H1 (cell line): ENCODE measurements around the gene GNRHR. TPM values are rescaled to one million over a fixed set of nuclear protein-coding genes. Genes with fewer than 3 reads are reported as not detected.

ENCODE experiments used
- CTCF ChIA-PET: fragments of 300-600 bp; sonication (Branson Sonifier 250); formaldehyde crosslinking; loops from one replicate; lab custom pipeline; 2021; ENCODE audit not compliant: partially characterized antibody; lab: Charles Lee
- POLR2A ChIA-PET: fragments of 300-600 bp; sonication (Branson Sonifier 250); formaldehyde crosslinking; loops from one replicate; lab custom pipeline; 2021; ENCODE audit warnings: inconsistent platforms; ENCODE audit not compliant: partially characterized antibody; lab: Charles Lee
- DNase-seq, 2 experiments: peaks; one replicate each; pipeline versions ENCODE4 v3.0.0 to v3.0.0-alpha.2; 2010 to 2022; ENCODE audit warnings: low spot score in 2 of 2, low read depth in 1 of 2, mixed read lengths in 1 of 2
- FAIRE-seq: peaks from 2 replicates; lab custom pipeline; 2011; peaks lifted over from hg19 to GRCh38; lab: Jason Lieb, UNC
- H2AFZ ChIP-seq: 2 replicates; pipeline ENCODE4 v1.8.1; 2012; ENCODE audit warnings: low read length, inconsistent platforms
- H2AK5ac ChIP-seq: 2 replicates; pipeline ENCODE4 v1.6.1; 2013; ENCODE audit warnings: low read depth, low read length
- H2BK120ac ChIP-seq: replicated peaks from 2 replicates; pipeline ENCODE3; 2013; ENCODE audit warnings: low read depth, low read length, inconsistent platforms
- H2BK12ac ChIP-seq: 2 replicates; pipeline ENCODE4 v1.6.1; 2013; ENCODE audit warnings: low read depth, low read length
- H2BK15ac ChIP-seq: 2 replicates; pipeline ENCODE4 v1.6.1; 2013; ENCODE audit warnings: low read length
- H2BK20ac ChIP-seq: 2 replicates; pipeline ENCODE4 v1.6.1; 2013; ENCODE audit warnings: low read length
- H2BK5ac ChIP-seq: 2 replicates; pipeline ENCODE4 v1.6.1; 2013; ENCODE audit warnings: low read depth, low read length
- H3K14ac ChIP-seq: 2 replicates; pipeline ENCODE4 v1.6.1; 2013; ENCODE audit warnings: inconsistent platforms; ENCODE audit not compliant: insufficient read length
- H3K18ac ChIP-seq: 2 replicates; pipeline ENCODE4 v1.6.1; 2013; ENCODE audit warnings: low read length; ENCODE audit errors: extremely low read depth
- H3K23ac ChIP-seq: 2 replicates; pipeline ENCODE4 v1.6.1; 2013; ENCODE audit warnings: inconsistent platforms; ENCODE audit not compliant: insufficient read length
- H3K23me2 ChIP-seq: 2 replicates; pipeline ENCODE4 v1.6.1; 2013; ENCODE audit warnings: low read depth, low read length
- H3K27ac ChIP-seq: 2 replicates; pipeline ENCODE4 v1.6.1; 2011; ENCODE audit warnings: low read depth, low read length, inconsistent platforms
- H3K27me3 ChIP-seq, 4 experiments: replicated peaks in 1 of 4; 1 replicate in 1 of 4; 2 replicates in 3 of 4; pipeline versions ENCODE4 v1.6.1 to v1.8.1; 2011 to 2013; ENCODE audit warnings: low read length in 3 of 4, mild to moderate bottlenecking in 3 of 4, inconsistent platforms in 2 of 4, mixed read lengths in 2 of 4, moderate library complexity in 1 of 4; ENCODE audit not compliant: control insufficient read depth in 3 of 4, insufficient read depth in 3 of 4; ENCODE audit errors: extremely low read depth in 1 of 4
- H3K36me3 ChIP-seq, 4 experiments: 2 replicates each; pipeline versions ENCODE4 v1.6.1 to v1.8.1; 2011 to 2013; ENCODE audit warnings: mild to moderate bottlenecking in 4 of 4, low read length in 3 of 4, moderate library complexity in 2 of 4, control low read depth in 1 of 4, inconsistent platforms in 1 of 4; ENCODE audit not compliant: insufficient read depth in 4 of 4, control insufficient read depth in 2 of 4
- H3K4ac ChIP-seq: replicated peaks from 2 replicates; pipeline ENCODE3; 2013; ENCODE audit warnings: low read length, low read depth, mixed read lengths, inconsistent platforms; ENCODE audit not compliant: insufficient read length
- H3K4me1 ChIP-seq, 4 experiments: replicated peaks in 1 of 4; 1 replicate in 1 of 4; 2 replicates in 3 of 4; pipeline versions ENCODE4 v1.6.1 to v1.8.1; 2011 to 2013; ENCODE audit warnings: low read length in 3 of 4, inconsistent platforms in 2 of 4, mixed read lengths in 1 of 4; ENCODE audit not compliant: insufficient read depth in 4 of 4, control insufficient read depth in 3 of 4
- H3K4me2 ChIP-seq, 2 experiments: 2 replicates each; pipeline versions ENCODE4 v1.6.1 to v1.8.1; 2011 to 2013; ENCODE audit warnings: low read depth in 2 of 2, low read length in 2 of 2, control low read depth in 1 of 2, inconsistent platforms in 1 of 2, mild to moderate bottlenecking in 1 of 2; ENCODE audit not compliant: insufficient read depth in 1 of 2
- H3K4me3 ChIP-seq, 4 experiments: fragments of 200-600, 300-600 bp in 1 of 4; sonication (generic), shearing (Covaris generic), sonication (Bioruptor Twin) in 1 of 4; 2 replicates each; pipeline versions ENCODE4 v1.5.1 to v1.8.1; 2011 to 2016; ENCODE audit warnings: low read length in 4 of 4, low read depth in 3 of 4, control low read depth in 2 of 4, inconsistent platforms in 2 of 4, mild to moderate bottlenecking in 2 of 4, mixed read lengths in 1 of 4, moderate library complexity in 1 of 4; ENCODE audit not compliant: insufficient read depth in 2 of 4; ENCODE audit errors: extremely low read depth in 1 of 4
- H3K56ac ChIP-seq: replicated peaks from 2 replicates; pipeline ENCODE3; 2013; ENCODE audit warnings: low read depth, mild to moderate bottlenecking, mixed read lengths, low read length, inconsistent platforms; ENCODE audit not compliant: insufficient read length
- H3K79me1 ChIP-seq: 2 replicates; pipeline ENCODE4 v1.6.1; 2013; ENCODE audit warnings: low read depth, low read length, control low read depth
- H3K79me2 ChIP-seq, 2 experiments: 2 replicates each; pipeline versions ENCODE4 v1.6.1 to v1.8.1; 2012 to 2013; ENCODE audit warnings: low read length in 2 of 2, mild to moderate bottlenecking in 2 of 2, inconsistent platforms in 1 of 2; ENCODE audit not compliant: insufficient read depth in 2 of 2, control insufficient read depth in 1 of 2
- H3K9ac ChIP-seq, 4 experiments: replicated peaks in 1 of 4; 1 replicate in 1 of 4; 2 replicates in 3 of 4; pipeline versions ENCODE4 v1.6.1 to v1.8.1; 2011 to 2013; ENCODE audit warnings: low read depth in 3 of 4, low read length in 3 of 4, control low read depth in 2 of 4, mild to moderate bottlenecking in 2 of 4, moderate library complexity in 2 of 4, inconsistent platforms in 1 of 4; ENCODE audit errors: extremely low read depth in 1 of 4
- H3K9me3 ChIP-seq, 2 experiments: 2 replicates each; pipeline versions ENCODE4 v1.6.1 to v1.8.1; 2012 to 2013; ENCODE audit warnings: mild to moderate bottlenecking in 2 of 2, moderate library complexity in 2 of 2, control low read depth in 1 of 2, inconsistent platforms in 1 of 2, low read depth in 1 of 2, low read length in 1 of 2, mixed read lengths in 1 of 2; ENCODE audit not compliant: insufficient read depth in 2 of 2
- H4K20me1 ChIP-seq, 2 experiments: replicated peaks in 1 of 2; 2 replicates each; pipeline versions ENCODE3 to v1.8.1; 2011 to 2013; ENCODE audit warnings: inconsistent platforms in 2 of 2, low read length in 2 of 2, mild to moderate bottlenecking in 1 of 2; ENCODE audit not compliant: insufficient read depth in 2 of 2, control insufficient read depth in 1 of 2
- H4K5ac ChIP-seq: 2 replicates; pipeline ENCODE4 v1.6.1; 2013; ENCODE audit warnings: low read length, low read depth, mixed read lengths, inconsistent platforms; ENCODE audit not compliant: insufficient read length
- H4K8ac ChIP-seq: 2 replicates; pipeline ENCODE4 v1.8.0; 2013; ENCODE audit warnings: mild to moderate bottlenecking, moderate library complexity, low read length, inconsistent platforms; ENCODE audit not compliant: insufficient read depth; ENCODE audit errors: extremely low read depth
- H4K91ac ChIP-seq: replicated peaks from 2 replicates; pipeline ENCODE3; 2013; ENCODE audit warnings: low read length, mixed read lengths, inconsistent platforms; ENCODE audit not compliant: insufficient read length
- CBX5 ChIP-seq: fragments of 300-800, 300-1000 bp; sonication (generic); IDR thresholded peaks from 2 replicates; pipeline ENCODE4 v1.7.1; 2016; ENCODE audit warnings: antibody characterized with exemption, low read length, low read depth
- HDAC6 ChIP-seq: IDR thresholded peaks from one replicate; pipeline ENCODE4 v1.7.1; 2012; ENCODE audit warnings: low read depth, mild to moderate bottlenecking, inconsistent platforms, low read length, moderate library complexity
- KDM4A ChIP-seq: IDR thresholded peaks from one replicate; pipeline ENCODE4 v1.7.1; 2012; ENCODE audit warnings: low read depth, mild to moderate bottlenecking, moderate library complexity, low read length, inconsistent platforms; ENCODE audit not compliant: severe bottlenecking
- KDM5A ChIP-seq: fragments of 200-600 bp; IDR thresholded peaks from 2 replicates; pipeline ENCODE4 v1.7.1; 2012; ENCODE audit warnings: mild to moderate bottlenecking, low read length, inconsistent platforms, mixed read lengths
- PHF8 ChIP-seq: fragments of 200-600 bp; sonication (generic); conservative IDR thresholded peaks from 2 replicates; pipeline ENCODE4 v1.7.1; 2012; ENCODE audit warnings: low read depth, mild to moderate bottlenecking, inconsistent platforms, low read length, moderate library complexity
- RXRA ChIP-seq: IDR thresholded peaks from 2 replicates; pipeline ENCODE4 v1.6.1; 2011; ENCODE audit warnings: low read depth, mild to moderate bottlenecking, low read length, moderate library complexity; ENCODE audit not compliant: insufficient read depth
- ZNF274 ChIP-seq: IDR thresholded peaks from 2 replicates; pipeline ENCODE4 v1.7.0; 2012; ENCODE audit warnings: low read length, borderline replicate concordance; ENCODE audit errors: extremely low read depth
- WGBS, 2 experiments: shearing (Covaris generic) in 1 of 2; methylation state at CpG; one replicate each; pipeline versions ENCODE4 v1.1.6 to v1.1.7; 2013 to 2015; ENCODE audit warnings: low lambda C conversion rate in 2 of 2, mixed read lengths in 2 of 2, inconsistent platforms in 1 of 2, low coverage in 1 of 2, missing lambda C conversion rate in 1 of 2; ENCODE audit not compliant: insufficient replicate concordance in 2 of 2, insufficient coverage in 1 of 2, insufficient read length in 1 of 2; ENCODE audit errors: extremely low coverage in 1 of 2, missing lambda C conversion rate in 1 of 2; 5-methylcytosine and 5-hydroxymethylcytosine counted together
- polyA plus RNA-seq, 7 experiments: library from polyadenylated mRNA; depleted of rRNA in 3 of 7; stranded (reverse) in 5 of 7; unstranded in 2 of 7; fragments of >200 nt in 5 of 7; fragments of 200-250 nt in 2 of 7; gene quantifications; 1 replicate in 5 of 7; 2 replicates in 1 of 7; 4 replicates in 1 of 7; pipeline versions ENCODE4 v1.2.1 to v1.2.3, GENCODE V29; 2011 to 2013; ENCODE audit warnings: missing spikeins in 2 of 7, mixed read lengths in 2 of 7
- total RNA-seq: library from RNA; stranded (reverse); fragmentation: NEBNext Ultra II Directional; extraction: Animal tissue kit (Norgen Biotek cat#: 25700); gene quantifications from 2 replicates; pipeline ENCODE4 v1.2.1, GENCODE V29; 2021

GNRHR gene
- total and polyA plus RNA-seq, 2 of the 8 experiments (the other 6 are each of a cell fraction or from before 2014, with no cell fraction given) = not detected

- WGBS, 2 experiments = 88% methylated on average over 3 of the region's 3 CpGs; no CpG with 5 or more reads in 1 of the 2 experiments
- FAIRE-seq (no peak), DNase-seq (no peak)
- H2BK12ac ChIP-seq = 0 out of 2 replicates have a peak overlapping the region, but pooled peaks have one; percentile 43
- H3K79me1 ChIP-seq = no peaks in the 10 kb centered on the region; the same call in 1 of the 2 replicates
- no peak overlapping the region for H2BK120ac ChIP-seq
- H3K56ac ChIP-seq = no peak overlapping the region
- no peak overlapping the region for H2AFZ ChIP-seq
- no peak overlapping the region for H3K23ac ChIP-seq
- H2AK5ac ChIP-seq = no peak overlapping the region
- TF ChIP-seq KDM5A (no peak), HDAC6 (no peak), RXRA (no peak), PHF8 (no peak), KDM4A (no peak), ZNF274 (no peak), CBX5 (no peak)
- H3K14ac ChIP-seq = no peak overlapping the region
- no peaks in the 10 kb centered on the region for H3K23me2 ChIP-seq
- no peak overlapping the region for H4K91ac ChIP-seq
- H4K8ac ChIP-seq = no peak overlapping the region
- H4K20me1 ChIP-seq = no peaks in the 10 kb centered on the region
- ChIA-PET CTCF (no interaction called here), POLR2A (interaction anchor here (1.0 to 1.7 kb wide), 2 partner anchors 9 to 177 kb away, joined by 3 to 8 read pairs; no protein-coding TSS in a partner anchor)
- H4K5ac ChIP-seq = no peak overlapping the region
- H2BK20ac ChIP-seq = no peak overlapping the region
- H3K27me3 ChIP-seq = no peaks in the 10 kb centered on the region
- H3K9ac ChIP-seq = no peak overlapping the region
- no peak overlapping the region for H3K4ac ChIP-seq
- H3K4me3 ChIP-seq = no peak overlapping the region
- H3K27ac ChIP-seq = no peak overlapping the region
- H3K9me3 ChIP-seq = no peaks in the 10 kb centered on the region; a peak in 1 of 4 replicates
- H2BK5ac ChIP-seq = no peak overlapping the region
- peaks cover 0 to 10% (median 3%) of the 10 kb centered on the region in 4 experiments; a peak in 3 of 7 replicates for H3K4me1 ChIP-seq
- no peaks in the 10 kb centered on the region; a peak in 1 of 4 replicates for H3K79me2 ChIP-seq
- H3K18ac ChIP-seq = no peak overlapping the region
- H2BK15ac ChIP-seq = no peak overlapping the region
- H3K4me2 ChIP-seq = no peak overlapping the region
- no peaks in the 10 kb centered on the region; a peak in 1 of 8 replicates for H3K36me3 ChIP-seq
Observed at GRCh38 chr4:67719953-67720617, 34.1 kb downstream of the GNRHR start.
